Choroid plexus epithelial cell (primary cell): ENCODE data around the gene GRK3.

Experiments
- DNase-seq: peaks from one replicate; pipeline ENCODE4 v3.0.0-alpha.2; 2010; ENCODE audit warnings: low read depth
- H3K4me3 ChIP-seq: 2 replicates; pipeline ENCODE4 v1.5.1; 2011; ENCODE audit warnings: low read depth, mild to moderate bottlenecking, control low read depth, low read length, moderate library complexity
- TF ChIP-seq, protein P1 (sequence below): conservative IDR thresholded peaks from 2 replicates; pipeline ENCODE4 v1.5.1; 2011; ENCODE audit warnings: low read depth, mild to moderate bottlenecking, control low read depth, inconsistent platforms, low read length, moderate library complexity

The GRK3 gene

DNA sequence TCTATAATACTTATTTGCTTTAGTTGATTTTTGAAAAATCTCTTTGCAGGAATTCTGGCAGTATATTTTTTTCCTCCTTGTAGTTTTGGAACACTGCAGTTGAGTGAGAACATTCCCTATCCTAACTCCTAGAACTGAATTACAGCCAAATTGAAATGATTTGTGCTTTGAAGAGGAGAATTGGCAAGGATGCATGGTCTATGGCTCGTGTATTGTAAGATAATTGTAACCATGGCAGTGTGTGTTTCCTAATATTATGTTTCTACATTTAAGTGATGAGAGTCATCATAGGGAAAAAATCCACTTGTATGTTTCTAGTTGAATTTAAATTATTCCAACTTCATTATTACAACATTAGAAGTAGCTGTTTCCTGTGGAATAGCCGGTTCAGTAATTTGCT is 96.6 kb downstream of the GRK3 start:
- DNase-seq = no peak

DNA sequence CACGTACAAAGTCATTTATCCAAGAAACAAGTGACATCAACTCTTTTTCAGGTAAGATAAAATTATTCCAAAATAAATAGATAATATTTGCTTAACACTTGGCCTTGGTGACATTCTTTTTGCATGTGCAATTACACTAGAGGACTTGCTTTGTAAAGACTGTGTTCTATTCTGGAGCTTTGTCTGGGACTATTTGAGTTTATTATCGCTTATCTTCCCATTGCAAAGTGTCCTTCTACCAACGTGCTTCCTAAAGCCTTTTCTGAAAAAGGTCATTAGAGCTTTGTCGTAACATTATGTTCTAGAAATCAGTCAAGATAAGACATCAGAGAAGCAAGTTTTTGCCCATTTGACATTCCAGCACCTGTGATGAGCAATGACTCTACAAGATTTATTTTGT is 99.2 kb downstream of the GRK3 start:
- no peak overlapping the region for H3K4me3 ChIP-seq
- no peak for DNase-seq
- TF ChIP-seq, protein P1, sequence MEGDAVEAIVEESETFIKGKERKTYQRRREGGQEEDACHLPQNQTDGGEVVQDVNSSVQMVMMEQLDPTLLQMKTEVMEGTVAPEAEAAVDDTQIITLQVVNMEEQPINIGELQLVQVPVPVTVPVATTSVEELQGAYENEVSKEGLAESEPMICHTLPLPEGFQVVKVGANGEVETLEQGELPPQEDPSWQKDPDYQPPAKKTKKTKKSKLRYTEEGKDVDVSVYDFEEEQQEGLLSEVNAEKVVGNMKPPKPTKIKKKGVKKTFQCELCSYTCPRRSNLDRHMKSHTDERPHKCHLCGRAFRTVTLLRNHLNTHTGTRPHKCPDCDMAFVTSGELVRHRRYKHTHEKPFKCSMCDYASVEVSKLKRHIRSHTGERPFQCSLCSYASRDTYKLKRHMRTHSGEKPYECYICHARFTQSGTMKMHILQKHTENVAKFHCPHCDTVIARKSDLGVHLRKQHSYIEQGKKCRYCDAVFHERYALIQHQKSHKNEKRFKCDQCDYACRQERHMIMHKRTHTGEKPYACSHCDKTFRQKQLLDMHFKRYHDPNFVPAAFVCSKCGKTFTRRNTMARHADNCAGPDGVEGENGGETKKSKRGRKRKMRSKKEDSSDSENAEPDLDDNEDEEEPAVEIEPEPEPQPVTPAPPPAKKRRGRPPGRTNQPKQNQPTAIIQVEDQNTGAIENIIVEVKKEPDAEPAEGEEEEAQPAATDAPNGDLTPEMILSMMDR = no peak

More for the DNA sequence above, 96.6 kb downstream of the GRK3 start:
- H3K4me3 ChIP-seq = no peak overlapping the region
- TF ChIP-seq, protein P1 = no peak

DNA sequence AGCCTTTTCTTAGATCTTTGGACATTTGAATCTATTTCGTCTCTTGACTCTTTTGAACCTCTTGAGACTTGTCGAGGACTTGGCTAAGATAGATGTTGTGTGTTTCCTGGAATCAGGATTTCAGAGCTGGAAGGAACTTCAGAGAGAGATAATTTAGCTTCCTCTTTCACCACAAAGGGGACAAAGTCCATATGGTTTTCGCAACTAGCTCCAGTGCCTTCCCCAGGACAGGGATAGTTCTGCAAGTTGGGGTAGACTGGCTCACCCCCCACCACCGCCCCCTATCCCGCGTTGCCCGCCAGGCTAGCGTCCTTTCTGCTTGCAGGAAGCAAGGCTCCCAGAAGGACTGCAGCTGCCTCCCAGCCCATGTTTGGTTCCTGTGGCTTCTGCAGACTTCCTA is 101.8 kb downstream of the GRK3 start:
- H3K4me3 ChIP-seq = no peak overlapping the region
- TF ChIP-seq, protein P1 = no peak
- DNase-seq = no peak

DNA sequence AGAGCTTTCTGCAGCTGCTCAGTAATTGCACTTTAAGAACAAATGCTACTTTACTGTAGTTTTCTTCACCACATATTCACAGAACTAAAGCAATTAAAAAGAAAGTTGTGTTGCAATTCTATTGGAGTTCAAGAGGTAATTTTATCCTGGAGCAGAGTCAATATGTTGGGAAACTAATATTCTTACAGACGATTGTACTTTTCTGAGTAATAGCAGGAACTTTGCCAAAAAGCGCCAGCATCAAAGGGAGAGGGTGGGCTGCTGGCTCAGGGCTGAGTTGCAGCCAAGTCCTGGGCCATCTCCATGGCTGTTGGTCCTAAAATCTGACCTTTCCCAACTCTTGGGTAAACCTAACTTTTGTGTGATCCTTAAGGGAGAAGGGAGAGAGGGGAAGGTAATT is 104.0 kb downstream of the GRK3 start:
- TF ChIP-seq, protein P1 = no peak
- DNase-seq = peak; percentile 62
- no peak overlapping the region for H3K4me3 ChIP-seq

DNA sequence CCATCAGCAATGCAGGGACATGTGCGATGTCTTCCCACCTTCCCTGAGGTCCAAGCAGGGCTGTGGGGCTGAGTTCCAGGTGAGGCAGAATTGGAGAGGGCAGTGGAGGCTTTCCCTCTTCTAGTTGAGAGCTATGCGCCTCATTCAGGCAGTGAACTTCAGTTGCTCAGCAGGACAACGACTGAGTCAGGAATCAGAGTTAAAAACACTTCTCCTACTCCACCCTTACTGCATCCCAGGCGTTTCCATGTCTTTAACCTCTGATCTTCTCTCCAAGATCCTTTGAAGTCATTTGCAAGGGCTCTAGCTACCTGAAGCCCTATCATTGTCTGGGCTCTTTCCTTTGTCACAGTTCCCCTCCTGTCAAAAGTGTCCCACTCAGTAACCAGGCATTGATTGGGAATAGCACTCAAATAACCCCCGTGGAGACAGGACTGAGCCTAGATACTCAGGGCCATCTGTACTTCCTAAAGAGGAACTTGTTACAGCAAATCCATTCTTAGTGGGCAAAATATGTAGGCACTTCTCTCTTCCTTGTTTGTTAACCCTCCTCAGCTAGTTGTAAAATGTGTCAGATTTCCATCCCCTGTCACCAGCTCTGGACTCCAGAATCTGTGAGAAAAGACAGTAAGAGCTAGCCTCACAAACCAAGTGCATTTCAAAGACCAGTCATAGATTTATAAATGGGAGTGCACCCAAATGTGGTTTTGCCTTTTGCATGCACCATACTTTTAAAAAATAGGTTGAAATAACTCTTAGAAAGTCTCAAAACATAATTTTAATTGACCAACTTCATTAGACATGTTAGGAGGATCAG is 105.0 kb downstream of the GRK3 start:
- no peak overlapping the region for H3K4me3 ChIP-seq

DNA sequence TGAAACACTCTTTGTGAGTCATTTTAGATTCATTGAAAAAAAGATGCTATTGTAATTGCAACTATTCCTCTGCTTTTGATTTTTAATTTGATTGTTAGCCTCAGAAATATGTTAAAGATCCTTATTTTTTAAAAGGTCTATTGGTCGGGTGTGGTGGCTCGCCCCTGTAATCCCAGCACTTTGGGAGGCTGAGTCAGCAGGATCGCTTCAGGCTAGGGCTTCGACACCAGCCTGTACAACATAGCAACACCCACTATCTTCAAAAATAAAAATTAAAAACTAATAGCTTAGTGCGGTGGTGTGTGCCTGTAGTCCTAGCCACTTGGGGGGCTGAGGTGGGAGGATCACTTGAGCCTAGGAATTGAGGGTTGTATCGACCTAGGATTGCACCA is 105.6 kb downstream of the GRK3 start:
- no peak overlapping the region for H3K4me3 ChIP-seq
- DNase-seq = no peak
- TF ChIP-seq, protein P1 = no peak

More for the DNA sequence above, 105.0 kb downstream of the GRK3 start:
- DNase-seq = no peak
- TF ChIP-seq, protein P1 = no peak
